Spleen (tissue), 7 donors: ENCODE data around the gene DYNC1LI2.

Source experiments
- POLR2A ChIP-seq, 3 donors: fragments of 450-650 bp; IDR thresholded peaks; one replicate each; pipeline ENCODE4 v1.5.1; 2017; ENCODE audit warnings: antibody characterized with exemption in 3 of 3, mild to moderate bottlenecking in 1 of 3
- POLR2AphosphoS5 ChIP-seq, 3 donors: sonication (generic); formaldehyde crosslinking; IDR thresholded peaks; one replicate each; pipeline ENCODE4 v1.5.1; 2017; ENCODE audit warnings: antibody characterized with exemption in 3 of 3
- TF ChIP-seq, protein P1 (sequence below), 11 experiments: fragments of 200-600 bp in 7 of 11; fragments of 450-650 bp in 4 of 11; sonication (generic) in 4 of 11; IDR thresholded peaks in 8 of 11; conservative IDR thresholded peaks in 3 of 11; 1 replicate in 7 of 11; 2 replicates in 4 of 11; pipeline versions ENCODE4 v1.4.0 to v1.8.0; 2016 to 2021; ENCODE audit warnings: antibody characterized with exemption in 11 of 11, inconsistent platforms in 4 of 11, mild to moderate bottlenecking in 1 of 11
- donor health status: DM: no; HTN: no; CAD: no; lungs with moderate emphysema.
- donor health status: DM: no; HTN: no; CAD: no.
- donor health status: DM: no; HTN: no; CAD: no.

DNA sequence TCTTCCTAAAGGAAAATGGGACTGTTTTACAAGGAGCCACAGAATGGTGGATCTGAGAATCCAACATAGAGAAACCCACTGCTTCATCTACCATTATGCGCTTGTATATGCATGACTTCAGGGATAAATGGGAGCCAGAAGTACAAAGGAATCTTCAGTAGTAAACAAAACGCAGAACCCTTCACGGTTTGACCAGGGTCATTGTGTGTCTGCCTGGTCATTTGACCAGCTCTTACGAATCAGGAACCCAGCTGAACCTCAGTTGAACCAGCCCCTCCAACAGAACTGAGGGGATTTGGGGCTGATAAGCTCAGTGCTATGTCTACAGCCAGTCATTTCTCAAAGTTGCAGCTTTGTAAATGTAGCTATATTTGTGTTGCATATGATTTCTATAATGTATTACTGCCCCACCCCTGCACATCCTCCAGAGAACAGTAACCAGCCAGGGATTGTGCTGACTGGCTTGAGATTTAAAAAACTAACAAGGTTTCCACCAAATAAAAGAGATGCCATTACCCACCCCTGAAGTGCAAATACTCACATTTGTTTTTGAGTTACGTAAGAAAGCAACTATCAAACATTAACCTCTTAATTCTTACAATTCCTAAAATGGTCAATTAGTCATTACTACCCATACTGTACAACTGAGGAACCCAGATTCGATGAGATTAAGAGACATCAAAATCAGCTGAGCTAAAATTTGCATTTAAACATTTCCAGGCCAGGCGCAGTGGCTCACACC, 61.1 kb downstream of the DYNC1LI2 start:
- TF ChIP-seq, protein P1, sequence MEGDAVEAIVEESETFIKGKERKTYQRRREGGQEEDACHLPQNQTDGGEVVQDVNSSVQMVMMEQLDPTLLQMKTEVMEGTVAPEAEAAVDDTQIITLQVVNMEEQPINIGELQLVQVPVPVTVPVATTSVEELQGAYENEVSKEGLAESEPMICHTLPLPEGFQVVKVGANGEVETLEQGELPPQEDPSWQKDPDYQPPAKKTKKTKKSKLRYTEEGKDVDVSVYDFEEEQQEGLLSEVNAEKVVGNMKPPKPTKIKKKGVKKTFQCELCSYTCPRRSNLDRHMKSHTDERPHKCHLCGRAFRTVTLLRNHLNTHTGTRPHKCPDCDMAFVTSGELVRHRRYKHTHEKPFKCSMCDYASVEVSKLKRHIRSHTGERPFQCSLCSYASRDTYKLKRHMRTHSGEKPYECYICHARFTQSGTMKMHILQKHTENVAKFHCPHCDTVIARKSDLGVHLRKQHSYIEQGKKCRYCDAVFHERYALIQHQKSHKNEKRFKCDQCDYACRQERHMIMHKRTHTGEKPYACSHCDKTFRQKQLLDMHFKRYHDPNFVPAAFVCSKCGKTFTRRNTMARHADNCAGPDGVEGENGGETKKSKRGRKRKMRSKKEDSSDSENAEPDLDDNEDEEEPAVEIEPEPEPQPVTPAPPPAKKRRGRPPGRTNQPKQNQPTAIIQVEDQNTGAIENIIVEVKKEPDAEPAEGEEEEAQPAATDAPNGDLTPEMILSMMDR (IDR thresholded peaks at IDR 0.05 in 8 of 11, conservative IDR thresholded peaks at IDR 0.05 in 3 of 11): no peak
- TF ChIP-seq POLR2A (IDR thresholded peaks at IDR 0.05) (no peak), POLR2AphosphoS5 (IDR thresholded peaks at IDR 0.05) (no peak)
